ES-I3 (cell line): ENCODE data around the gene HNRNPL.
"Not testable (repeated sequence)": the region's sequence is repeated elsewhere in the genome, so short reads cannot be mapped to it uniquely, and the experiment has no call there.

Experiments
- H3K36me3 ChIP-seq: 2 replicates; pipeline ENCODE4 v1.6.1; 2013; ENCODE audit warnings: mild to moderate bottlenecking, low read length, control low read depth, moderate library complexity; ENCODE audit not compliant: insufficient read depth
- H3K4me1 ChIP-seq: 2 replicates; pipeline ENCODE4 v1.6.1; 2013; ENCODE audit warnings: mild to moderate bottlenecking, control low read depth, low read length; ENCODE audit not compliant: insufficient read depth
- H3K9ac ChIP-seq: 2 replicates; pipeline ENCODE4 v1.6.1; 2013; ENCODE audit warnings: low read depth, mild to moderate bottlenecking, low read length, moderate library complexity
- H3K9me3 ChIP-seq: 2 replicates; pipeline ENCODE4 v1.6.1; 2013; ENCODE audit warnings: mild to moderate bottlenecking, low read length, moderate library complexity; ENCODE audit not compliant: control insufficient read depth, insufficient read depth

HNRNPL gene

GRCh38 chr19:38849860-38850435, at the start of gene HNRNPL:
HNRNPL (minus strand) TSS chr19:38849986; CDS start chr19:38849966, 20 bp downstream.
- Histone ChIP-seq H3K9me3 (no peaks in the 10 kb centered on the region), H3K4me1 (no peaks in the 10 kb centered on the region), H3K9ac (peak within 1 kb of the TSS; percentile 86), H3K36me3 (peaks cover 27% of the 10 kb centered on the region)

DNA sequence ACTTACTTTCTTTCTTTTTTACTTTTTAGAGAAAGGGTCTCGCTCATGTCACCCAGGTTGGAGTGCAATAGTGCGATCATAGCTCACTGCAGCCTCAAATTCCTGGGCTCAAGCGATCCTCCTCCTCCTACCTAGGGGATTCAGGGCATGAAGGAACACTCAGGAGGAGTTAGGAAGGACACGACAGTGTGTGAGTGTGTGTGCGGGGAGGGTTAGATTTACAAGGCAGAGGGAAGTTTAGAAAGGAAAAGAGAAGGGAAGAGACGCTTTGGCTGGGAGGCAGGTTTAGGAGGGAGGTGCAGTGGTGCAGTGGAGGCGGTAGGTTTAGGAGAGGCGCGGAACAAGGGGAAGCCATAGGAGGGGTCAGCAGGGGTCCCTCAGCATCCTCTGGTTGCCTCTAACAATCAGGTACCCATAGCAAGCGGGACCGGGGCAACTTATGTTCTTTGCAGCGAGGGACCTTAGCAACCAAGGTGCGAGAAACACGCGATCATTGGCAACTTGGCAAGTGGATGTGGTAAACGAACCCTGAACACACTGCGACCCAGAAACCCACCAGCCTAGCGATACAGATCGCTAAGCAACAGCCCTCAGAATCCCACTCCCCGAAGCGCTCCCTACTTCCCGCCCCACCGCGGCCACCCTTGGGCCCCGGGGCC, 49.1 kb upstream of the HNRNPL start:
- Histone ChIP-seq H3K4me1 (0 out of 2 replicates have a peak, but pooled peaks cover 5% of the 10 kb centered on the region), H3K36me3 (no peaks in the 10 kb centered on the region), H3K9ac (peak overlapping the region; percentile 78; the same call in 1 of the 2 replicates), H3K9me3 (no peaks in the 10 kb centered on the region)

DNA sequence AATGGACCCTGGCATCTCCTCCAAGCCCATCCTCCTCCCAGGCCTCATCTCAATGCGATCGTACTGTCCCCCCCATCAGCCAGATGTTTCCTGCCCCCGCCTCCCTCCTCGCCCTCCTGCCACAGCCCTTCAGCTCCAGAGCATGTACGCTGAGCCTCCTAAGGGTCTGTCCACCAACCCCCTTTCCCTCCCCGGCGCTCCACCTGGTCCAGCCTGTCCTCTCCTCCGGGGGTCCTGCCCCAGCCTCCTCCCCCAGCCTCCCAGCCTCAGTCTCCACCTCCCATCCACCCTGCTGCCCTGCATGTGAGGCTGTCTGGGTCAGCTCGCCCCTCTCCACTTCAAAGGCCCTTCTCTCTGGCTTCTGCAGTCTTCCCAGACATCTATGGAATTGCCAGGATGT, 45.2 kb upstream of the HNRNPL start:
- Histone ChIP-seq H3K9me3 (no peaks in the 10 kb centered on the region), H3K4me1 (0 out of 2 replicates have a peak, but pooled peaks cover 5% of the 10 kb centered on the region), H3K9ac (no peak overlapping the region), H3K36me3 (no peaks in the 10 kb centered on the region)

DNA sequence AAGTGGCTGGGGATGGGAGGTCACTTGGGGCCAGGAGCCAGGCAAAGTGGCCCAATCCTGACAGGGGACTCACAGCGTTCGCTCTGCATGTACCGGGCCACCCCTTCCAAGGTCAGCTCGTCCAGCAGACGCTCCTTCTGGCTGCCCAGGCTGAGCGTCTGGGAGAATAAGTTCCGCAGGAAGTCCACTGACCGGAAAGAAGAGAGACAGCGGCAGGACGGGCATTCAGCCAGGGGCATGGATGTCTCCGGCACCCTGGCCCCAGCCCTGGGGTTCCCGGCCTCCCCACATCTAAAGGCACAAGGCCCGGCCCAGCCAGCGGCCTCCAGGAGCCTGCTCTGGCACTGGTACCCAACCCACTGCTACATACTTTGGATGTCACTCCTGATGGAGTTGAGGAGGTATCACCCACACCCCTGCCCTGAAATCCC, 43.6 kb upstream of the HNRNPL start:
- Histone ChIP-seq H3K36me3 (no peaks in the 10 kb centered on the region), H3K9me3 (no peaks in the 10 kb centered on the region), H3K9ac (no peak overlapping the region), H3K4me1 (0 out of 2 replicates have a peak, but pooled peaks cover 4% of the 10 kb centered on the region)

GRCh38 chr19:38892841-38893240, 43.1 kb upstream of the HNRNPL start:
- no peaks in the 10 kb centered on the region for H3K4me1 ChIP-seq
- no peak overlapping the region for H3K9ac ChIP-seq
- H3K9me3 ChIP-seq: no peaks in the 10 kb centered on the region
- no peaks in the 10 kb centered on the region for H3K36me3 ChIP-seq

GRCh38 chr19:38891771-38892170, 42.0 kb upstream of the HNRNPL start:
- Histone ChIP-seq H3K4me1 (no peaks in the 10 kb centered on the region), H3K9ac (no peak overlapping the region), H3K36me3 (no peaks in the 10 kb centered on the region), H3K9me3 (no peaks in the 10 kb centered on the region)

GRCh38 chr19:38890686-38891085, 40.9 kb upstream of the HNRNPL start:
- H3K9ac ChIP-seq: no peak overlapping the region

GRCh38 chr19:38889803-38890202, 40.0 kb upstream of the HNRNPL start:
- no peak overlapping the region for H3K9ac ChIP-seq
- H3K9me3 ChIP-seq: no peaks in the 10 kb centered on the region
- no peaks in the 10 kb centered on the region for H3K36me3 ChIP-seq
- H3K4me1 ChIP-seq: no peaks in the 10 kb centered on the region

More at GRCh38 chr19:38890686-38891085, 40.9 kb upstream of the HNRNPL start:
- no peaks in the 10 kb centered on the region for H3K36me3 ChIP-seq
- no peaks in the 10 kb centered on the region for H3K9me3 ChIP-seq
- no peaks in the 10 kb centered on the region for H3K4me1 ChIP-seq

GRCh38 chr19:38888876-38889275, 39.1 kb upstream of the HNRNPL start:
- no peaks in the 10 kb centered on the region for H3K4me1 ChIP-seq
- H3K9ac ChIP-seq: no peak overlapping the region
- H3K36me3 ChIP-seq: no peaks in the 10 kb centered on the region
- H3K9me3 ChIP-seq: no peaks in the 10 kb centered on the region

- H3K4me1 ChIP-seq, H3K9ac ChIP-seq, H3K9me3 ChIP-seq, H3K36me3 ChIP-seq: not testable (repeated sequence)
Measured at GRCh38 chr19:38884691-38885090, 34.9 kb upstream of the HNRNPL start.

GRCh38 chr19:38883286-38883685, 33.5 kb upstream of the HNRNPL start:
- H3K9me3 ChIP-seq: no peaks in the 10 kb centered on the region
- H3K36me3 ChIP-seq: no peaks in the 10 kb centered on the region
- H3K9ac ChIP-seq: no peak overlapping the region
- H3K4me1 ChIP-seq: peaks cover 5% of the 10 kb centered on the region

GRCh38 chr19:38880882-38881609, 31.3 kb upstream of the HNRNPL start:
- no peaks in the 10 kb centered on the region for H3K9me3 ChIP-seq
- no peaks in the 10 kb centered on the region for H3K36me3 ChIP-seq
- H3K4me1 ChIP-seq: peaks cover 7% of the 10 kb centered on the region
- no peak overlapping the region for H3K9ac ChIP-seq

DNA sequence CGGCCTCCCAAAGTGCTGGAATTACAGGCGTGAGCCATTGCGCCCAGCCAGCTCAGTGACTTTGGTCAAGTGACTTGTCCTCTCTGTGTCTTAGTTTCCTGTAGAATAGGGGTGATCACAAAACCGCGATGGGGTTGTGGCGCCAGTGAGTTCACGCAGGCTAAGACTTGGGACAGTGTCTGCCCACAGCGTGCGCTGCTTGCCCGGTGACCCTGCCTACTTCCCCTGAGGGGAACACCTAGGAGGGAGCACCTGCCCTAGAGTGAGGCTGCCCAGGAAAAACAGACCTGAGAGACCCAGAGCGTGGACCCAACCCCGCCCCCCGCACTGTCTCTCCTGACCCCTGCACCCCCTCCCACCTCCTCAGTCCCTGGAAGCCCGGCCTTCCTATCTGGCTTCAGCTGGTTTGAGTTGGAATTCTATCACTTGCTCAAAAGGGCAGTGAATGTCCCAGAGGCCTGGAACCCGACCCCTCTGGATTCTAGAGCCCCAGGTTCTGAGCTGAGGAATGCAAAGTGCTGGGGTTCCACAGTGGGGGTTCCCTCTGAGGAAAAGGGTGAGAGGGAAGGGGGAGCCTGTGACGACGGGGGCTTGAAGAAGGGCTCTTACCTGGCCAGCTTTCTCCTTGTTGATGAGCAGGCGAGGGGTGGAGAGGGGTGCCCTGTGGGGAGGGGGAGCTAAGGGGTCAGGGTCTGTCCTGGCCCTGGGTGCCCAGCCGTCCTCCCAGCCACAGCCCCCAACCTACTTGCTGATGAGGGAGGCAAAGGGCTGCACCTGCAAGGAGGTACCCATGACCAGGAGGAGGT, 30.5 kb upstream of the HNRNPL start:
- Histone ChIP-seq H3K9ac (no peak overlapping the region), H3K4me1 (peaks cover 7% of the 10 kb centered on the region)

GRCh38 chr19:38879400-38879751, 29.6 kb upstream of the HNRNPL start:
- Histone ChIP-seq H3K36me3 (no peaks in the 10 kb centered on the region), H3K9ac (no peak overlapping the region), H3K9me3 (no peaks in the 10 kb centered on the region), H3K4me1 (peaks cover 7% of the 10 kb centered on the region)

More for the DNA sequence above, 30.5 kb upstream of the HNRNPL start:
- no peaks in the 10 kb centered on the region for H3K36me3 ChIP-seq
- H3K9me3 ChIP-seq: no peaks in the 10 kb centered on the region
